IMR-90 (cell line): Measurements from ENCODE around the gene ADM5.

ENCODE experiments used
- CEBPB ChIP-seq: IDR thresholded peaks from 2 replicates; pipeline ENCODE4 v1.6.1; 2012; ENCODE audit warnings: low read depth, low read length, improper control_type of control experiment
- CTCF ChIP-seq: conservative IDR thresholded peaks from 2 replicates; pipeline ENCODE4 v1.5.1; 2012; ENCODE audit warnings: mild to moderate bottlenecking, low read depth, low read length, improper control_type of control experiment
- ELK1 ChIP-seq: fragments of 150-350 bp; IDR thresholded peaks from 2 replicates; pipeline ENCODE4 v1.6.1; 2016; ENCODE audit warnings: low read depth, mild to moderate bottlenecking, low read length, moderate library complexity, borderline replicate concordance
- MAFK ChIP-seq: IDR thresholded peaks from 2 replicates; pipeline ENCODE4 v1.6.1; 2012; ENCODE audit warnings: low read depth, low read length, improper control_type of control experiment
- POLR2A ChIP-seq: IDR thresholded peaks from 2 replicates; pipeline ENCODE4 v1.6.1; 2012; ENCODE audit warnings: mild to moderate bottlenecking, low read depth, low read length
- RAD21 ChIP-seq: IDR thresholded peaks from 2 replicates; pipeline ENCODE4 v1.6.1; 2012; ENCODE audit warnings: low read length, improper control_type of control experiment
- RFX5 ChIP-seq: IDR thresholded peaks from 2 replicates; pipeline ENCODE4 v1.8.0; 2012; ENCODE audit warnings: low read depth, mild to moderate bottlenecking, low read length, moderate library complexity
- USF2 ChIP-seq: fragments of 150-350 bp; IDR thresholded peaks from 2 replicates; pipeline ENCODE4 v1.6.1; 2017; ENCODE audit warnings: mild to moderate bottlenecking, antibody characterized with exemption, low read length, low read depth

- TF ChIP-seq CTCF: no peak
- TF ChIP-seq USF2: no peak
- TF ChIP-seq MAFK: no peak
- no peak for TF ChIP-seq CEBPB
- no peak for TF ChIP-seq POLR2A
- no peak for TF ChIP-seq RFX5
- TF ChIP-seq ELK1: no peak
- no peak for TF ChIP-seq RAD21
These were observed 2.1 kb downstream of the ADM5 start for GRCh38 chr19:49691243-49692146.
